Liver (tissue), 9 donors: ENCODE results near the gene DIP2B. TPM values are rescaled to one million over a fixed set of nuclear protein-coding genes. Genes with fewer than 3 reads are reported as not detected.
"Not testable (repeated sequence)": the region's sequence is repeated elsewhere in the genome, so short reads cannot be mapped to it uniquely, and the experiment has no call there.

Experiments used
- DNase-seq: peaks from one replicate; pipeline ENCODE4 v3.0.0-alpha.2; 2017; ENCODE audit warnings: low spot score
- H3K27ac ChIP-seq, 2 donors: one replicate each; pipeline ENCODE4 v1.7.0; 2013; ENCODE audit warnings: inconsistent platforms in 2 of 2, low read length in 2 of 2, control low read depth in 1 of 2, low read depth in 1 of 2, mild to moderate bottlenecking in 1 of 2
- H3K27me3 ChIP-seq, 4 donors: one replicate each; pipeline versions ENCODE4 v1.6.1 to v1.7.0; 2013; ENCODE audit warnings: low read length in 3 of 4, inconsistent platforms in 1 of 4, mild to moderate bottlenecking in 1 of 4, moderate library complexity in 1 of 4; ENCODE audit not compliant: control insufficient read depth in 4 of 4, insufficient read depth in 4 of 4
- H3K36me3 ChIP-seq, 4 donors: one replicate each; pipeline versions ENCODE4 v1.6.1 to v1.7.0; 2013; ENCODE audit warnings: low read length in 3 of 4, mild to moderate bottlenecking in 3 of 4, low read depth in 1 of 4, moderate library complexity in 1 of 4; ENCODE audit not compliant: control insufficient read depth in 4 of 4, insufficient read depth in 3 of 4
- H3K4me1 ChIP-seq, 4 donors: one replicate each; pipeline versions ENCODE4 v1.6.1 to v1.7.0; 2013; ENCODE audit warnings: low read length in 3 of 4, mild to moderate bottlenecking in 3 of 4, moderate library complexity in 1 of 4; ENCODE audit not compliant: control insufficient read depth in 4 of 4, insufficient read depth in 4 of 4
- H3K4me3 ChIP-seq, 3 donors: one replicate each; pipeline versions ENCODE4 v1.6.1 to v1.7.0; 2013; ENCODE audit warnings: low read length in 3 of 3, control low read depth in 1 of 3, low read depth in 1 of 3, mild to moderate bottlenecking in 1 of 3
- H3K9ac ChIP-seq, 2 donors: one replicate each; pipeline ENCODE4 v1.7.0; 2013; ENCODE audit warnings: low read length in 2 of 2, mild to moderate bottlenecking in 2 of 2, moderate library complexity in 2 of 2, control low read depth in 1 of 2, low read depth in 1 of 2
- H3K9me3 ChIP-seq, 4 donors: one replicate each; pipeline versions ENCODE4 v1.6.1 to v1.7.0; 2013; ENCODE audit warnings: low read length in 3 of 4; ENCODE audit not compliant: control insufficient read depth in 4 of 4
- EGR1 ChIP-seq, 2 donors: IDR thresholded peaks; 2 replicates each; pipeline ENCODE4 v1.6.1; 2016 to 2018; ENCODE audit warnings: antibody characterized with exemption in 2 of 2, low read depth in 2 of 2
- FOXA1 ChIP-seq: IDR thresholded peaks from 2 replicates; pipeline ENCODE4 v1.6.1; 2016; ENCODE audit warnings: antibody characterized with exemption
- GABPA ChIP-seq, 2 donors: IDR thresholded peaks in 1 of 2; conservative IDR thresholded peaks in 1 of 2; 2 replicates each; pipeline ENCODE4 v1.6.1; 2016; ENCODE audit warnings: antibody characterized with exemption in 2 of 2, mild to moderate bottlenecking in 1 of 2, moderate library complexity in 1 of 2
- HNF4A ChIP-seq, 2 donors: conservative IDR thresholded peaks; 2 replicates each; pipeline ENCODE4 v1.6.1; 2016; ENCODE audit warnings: antibody characterized with exemption in 2 of 2, mild to moderate bottlenecking in 2 of 2
- HNF4G ChIP-seq: IDR thresholded peaks from 2 replicates; pipeline ENCODE4 v1.6.1; 2016; ENCODE audit warnings: antibody characterized with exemption
- NR2F2 ChIP-seq: IDR thresholded peaks from 2 replicates; pipeline ENCODE4 v1.6.1; 2016; ENCODE audit warnings: antibody characterized with exemption
- RAD21 ChIP-seq, 2 donors: IDR thresholded peaks; 2 replicates each; pipeline ENCODE4 v1.6.1; 2016; ENCODE audit warnings: antibody characterized with exemption in 2 of 2, mild to moderate bottlenecking in 2 of 2
- RXRA ChIP-seq, 2 donors: IDR thresholded peaks; 2 replicates each; pipeline ENCODE4 v1.6.1; 2017 to 2018; ENCODE audit warnings: antibody characterized with exemption in 2 of 2, mild to moderate bottlenecking in 1 of 2
- TAF1 ChIP-seq: conservative IDR thresholded peaks from 2 replicates; pipeline ENCODE4 v1.6.1; 2016; ENCODE audit warnings: antibody characterized with exemption, mild to moderate bottlenecking
- YY1 ChIP-seq: IDR thresholded peaks from 2 replicates; pipeline ENCODE4 v1.6.1; 2016; ENCODE audit warnings: antibody characterized with exemption, mild to moderate bottlenecking
- ZBTB33 ChIP-seq: IDR thresholded peaks from 2 replicates; pipeline ENCODE4 v1.6.1; 2016; ENCODE audit warnings: antibody characterized with exemption
- WGBS: extraction: QIAGEN DNeasy Blood & Tissue Kit; methylation state at CpG from one replicate; pipeline ENCODE4 v1.1.7; 2013; 5-methylcytosine and 5-hydroxymethylcytosine counted together
- polyA plus RNA-seq, 2 donors: library from polyadenylated mRNA; stranded (reverse) in 1 of 2; unstranded in 1 of 2; fragments of 200-250 nt in 1 of 2; fragments of >200 nt in 1 of 2; fragmentation: Nextera tagmentation in 1 of 2; extraction: Ambion mirVana in 1 of 2; gene quantifications; one replicate each; pipeline versions ENCODE4 v1.2.1 to v1.2.3, GENCODE V29; 2013 to 2015
- total RNA-seq, 2 donors: library from RNA; depleted of rRNA; stranded (reverse); fragments of >200 nt; gene quantifications; one replicate each; pipeline ENCODE4 v1.2.3, GENCODE V29; 2014
- TF ChIP-seq, protein P1 (sequence below): IDR thresholded peaks from 2 replicates; pipeline ENCODE4 v1.6.1; 2016; ENCODE audit warnings: antibody characterized with exemption
- TF ChIP-seq, protein P2 (sequence below): IDR thresholded peaks from 2 replicates; pipeline ENCODE4 v1.6.1; 2016; ENCODE audit warnings: antibody characterized with exemption
- TF ChIP-seq, protein P3 (sequence below): fragments of 150-350 bp; IDR thresholded peaks from 2 replicates; pipeline ENCODE4 v1.5.1; 2017; ENCODE audit warnings: improper control_type of control experiment, low read depth, low read length; ENCODE audit not compliant: missing input control
- donor health status: healthy.
- donor health status: healthy.
- donor health status: healthy.
- donor health status: healthy.
- donor health status: healthy.

The DIP2B gene
- total and polyA plus RNA-seq, 4 donors, result 4.8 to 30.7 (median 13.8) TPM

DNA sequence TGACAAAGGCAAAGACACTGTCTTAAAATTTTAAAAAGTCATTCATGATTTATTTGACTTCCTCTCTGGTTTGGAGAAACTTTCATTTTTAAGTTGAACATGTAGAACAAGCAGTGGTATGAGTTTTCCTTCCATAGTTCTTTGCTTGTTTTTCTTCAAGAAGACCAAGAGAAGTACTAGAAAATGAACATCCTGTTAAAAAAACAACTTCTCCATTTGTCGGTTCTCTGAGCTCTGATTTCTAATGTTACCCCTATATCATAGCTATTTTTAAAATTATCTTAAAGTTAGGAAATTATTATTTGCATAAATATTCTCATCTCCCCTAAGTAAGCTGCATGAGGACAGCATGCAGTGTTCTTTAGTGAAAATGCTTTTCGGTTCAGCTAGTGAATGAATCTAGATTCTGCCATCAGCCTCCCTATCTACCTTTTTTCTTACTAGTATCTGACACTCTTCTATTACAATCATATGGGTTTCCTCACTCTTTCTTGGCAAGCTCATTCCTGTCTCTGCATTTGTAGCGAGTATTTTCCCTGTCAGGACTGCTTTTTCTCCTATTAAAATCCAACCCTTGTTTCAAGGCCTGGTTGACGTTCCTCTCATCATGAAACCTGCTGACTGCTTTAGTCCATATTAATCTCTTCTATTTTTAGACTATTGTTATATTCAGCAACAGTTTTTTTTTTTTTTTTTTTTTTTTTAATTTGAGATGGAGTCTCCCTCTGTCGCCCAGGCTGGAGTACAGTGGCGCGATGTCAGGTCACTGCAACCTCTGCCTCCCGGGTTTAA, 15.8 kb downstream of the DIP2B start:
- DNase-seq, result no peak
- Histone ChIP-seq H3K9ac (no peak overlapping the region), H3K9me3 (no peaks in the 10 kb centered on the region), H3K27me3 (no peaks in the 10 kb centered on the region), H3K4me3 (no peak overlapping the region), H3K27ac (peak overlapping the region; percentile 43 to 54), H3K4me1 (peaks cover 5 to 47% (median 29%) of the 10 kb centered on the region in 4 donors), H3K36me3 (no peaks in the 10 kb centered on the region)
- TF ChIP-seq ZBTB33, result no peak
- TF ChIP-seq RAD21 (IDR thresholded peaks at IDR 0.05), result peak in 1 of 2 donors; percentile 4
- 53% methylated on average over 8 of the region's 8 CpGs for WGBS

DNA sequence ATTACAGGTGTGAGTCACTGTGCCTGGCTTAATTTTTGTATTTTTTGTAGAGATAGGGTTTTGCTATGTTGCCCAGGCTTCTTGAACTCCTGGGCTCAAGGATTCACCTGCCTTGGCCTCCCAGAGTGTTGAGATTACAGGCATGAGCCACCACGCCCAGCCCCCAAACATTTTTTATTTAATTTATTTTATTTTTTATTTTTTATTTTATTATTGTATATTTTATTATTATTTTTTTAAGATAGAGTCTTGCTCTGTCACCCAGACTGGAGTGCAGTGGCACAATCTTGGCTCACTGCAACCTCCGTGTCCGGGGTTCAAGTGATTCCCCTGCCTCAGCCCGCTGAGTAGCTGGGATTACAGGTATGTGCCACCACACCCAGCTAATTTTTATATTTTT, 17.0 kb downstream of the DIP2B start:
- not testable (repeated sequence) for H3K9me3 ChIP-seq, H3K9ac ChIP-seq, H3K27ac ChIP-seq, H3K27me3 ChIP-seq, DNase-seq, H3K4me3 ChIP-seq, H3K36me3 ChIP-seq
- H3K4me1 ChIP-seq, result peaks cover 5 to 54% (median 36%) of the 10 kb centered on the region in 4 donors
- 98% methylated on average over 4 of the region's 4 CpGs for WGBS

- H3K27ac ChIP-seq, result peak overlapping the region in 1 of 2 donors; percentile 28
- DNase-seq, result no peak
- H3K27me3 ChIP-seq, result no peaks in the 10 kb centered on the region
- no peaks in the 10 kb centered on the region for H3K36me3 ChIP-seq
- H3K4me1 ChIP-seq, result peaks cover 4 to 58% (median 32%) of the 10 kb centered on the region in 4 donors
- TF ChIP-seq HNF4A (conservative IDR thresholded peaks at IDR 0.05) (peak; percentile 14 to 15), RAD21 (IDR thresholded peaks at IDR 0.05) (peak; percentile 46 to 53), YY1 (no peak)
- no peaks in the 10 kb centered on the region for H3K9me3 ChIP-seq
- no peak overlapping the region for H3K4me3 ChIP-seq
- H3K9ac ChIP-seq, result no peak overlapping the region
- 91% methylated on average over 1 of the region's 1 CpG for WGBS
Observed at GRCh38 chr12:50523772-50524171, 19.0 kb downstream of the DIP2B start.

GRCh38 chr12:50524621-50525020, 19.8 kb downstream of the DIP2B start:
- Histone ChIP-seq H3K4me1 (peaks cover 6 to 67% (median 38%) of the 10 kb centered on the region in 4 donors), H3K9me3 (no peaks in the 10 kb centered on the region), H3K27ac (peak overlapping the region; percentile 8 to 45), H3K4me3 (no peak overlapping the region), H3K9ac (no peak overlapping the region), H3K27me3 (no peaks in the 10 kb centered on the region), H3K36me3 (no peaks in the 10 kb centered on the region)
- TF ChIP-seq RXRA (IDR thresholded peaks at IDR 0.05) (no peak), GABPA (IDR thresholded peaks at IDR 0.05 in 1 of 2, conservative IDR thresholded peaks at IDR 0.05 in 1 of 2) (no peak), TAF1 (no peak), ZBTB33 (no peak), HNF4A (conservative IDR thresholded peaks at IDR 0.05) (no peak), FOXA1 (no peak), HNF4G (no peak), YY1 (no peak), EGR1 (IDR thresholded peaks at IDR 0.05; ENCODE audit: low read depth in 2 of 2) (no peak), NR2F2 (no peak)
- TF ChIP-seq, protein P1, sequence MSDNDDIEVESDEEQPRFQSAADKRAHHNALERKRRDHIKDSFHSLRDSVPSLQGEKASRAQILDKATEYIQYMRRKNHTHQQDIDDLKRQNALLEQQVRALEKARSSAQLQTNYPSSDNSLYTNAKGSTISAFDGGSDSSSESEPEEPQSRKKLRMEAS, result no peak
- TF ChIP-seq, protein P2, sequence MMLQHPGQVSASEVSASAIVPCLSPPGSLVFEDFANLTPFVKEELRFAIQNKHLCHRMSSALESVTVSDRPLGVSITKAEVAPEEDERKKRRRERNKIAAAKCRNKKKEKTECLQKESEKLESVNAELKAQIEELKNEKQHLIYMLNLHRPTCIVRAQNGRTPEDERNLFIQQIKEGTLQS, result no peak
- TF ChIP-seq, protein P3, sequence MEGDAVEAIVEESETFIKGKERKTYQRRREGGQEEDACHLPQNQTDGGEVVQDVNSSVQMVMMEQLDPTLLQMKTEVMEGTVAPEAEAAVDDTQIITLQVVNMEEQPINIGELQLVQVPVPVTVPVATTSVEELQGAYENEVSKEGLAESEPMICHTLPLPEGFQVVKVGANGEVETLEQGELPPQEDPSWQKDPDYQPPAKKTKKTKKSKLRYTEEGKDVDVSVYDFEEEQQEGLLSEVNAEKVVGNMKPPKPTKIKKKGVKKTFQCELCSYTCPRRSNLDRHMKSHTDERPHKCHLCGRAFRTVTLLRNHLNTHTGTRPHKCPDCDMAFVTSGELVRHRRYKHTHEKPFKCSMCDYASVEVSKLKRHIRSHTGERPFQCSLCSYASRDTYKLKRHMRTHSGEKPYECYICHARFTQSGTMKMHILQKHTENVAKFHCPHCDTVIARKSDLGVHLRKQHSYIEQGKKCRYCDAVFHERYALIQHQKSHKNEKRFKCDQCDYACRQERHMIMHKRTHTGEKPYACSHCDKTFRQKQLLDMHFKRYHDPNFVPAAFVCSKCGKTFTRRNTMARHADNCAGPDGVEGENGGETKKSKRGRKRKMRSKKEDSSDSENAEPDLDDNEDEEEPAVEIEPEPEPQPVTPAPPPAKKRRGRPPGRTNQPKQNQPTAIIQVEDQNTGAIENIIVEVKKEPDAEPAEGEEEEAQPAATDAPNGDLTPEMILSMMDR, result no peak
- no peak for DNase-seq
- 97% methylated on average over 2 of the region's 2 CpGs for WGBS
